ENCODE measurements around the gene CDX1. TPM values are rescaled to one million over a fixed set of nuclear protein-coding genes. Genes with fewer than 3 reads are reported as not detected.

Gene CDX1
- total RNA-seq, 2 donors from 2014 or later, result not detected

- Histone ChIP-seq H3K27ac (ENCODE audit: low read depth, low read length) (no peak overlapping the region), H3K9me3 (ENCODE audit: control insufficient read depth, low read length) (no peaks in the 10 kb centered on the region), H3K4me1 (ENCODE audit: control insufficient read depth, insufficient read depth, low read length) (peaks cover 3% of the 10 kb centered on the region), H3K36me3 (ENCODE audit: control insufficient read depth, insufficient read depth, low read length) (no peaks in the 10 kb centered on the region), H3K4me3 (ENCODE audit: low read length) (no peak overlapping the region), H3K27me3 (ENCODE audit: control insufficient read depth, insufficient read depth, low read length, poor library complexity, severe bottlenecking) (peaks cover 30% of the 10 kb centered on the region), H3K9ac (ENCODE audit: extremely low read depth, low read length, poor library complexity, severe bottlenecking) (no peak overlapping the region)
- Mint-ChIP-seq H3K4me1 (peaks cover 42% of the 10 kb centered on the region), H3K27me3 (ENCODE audit: insufficient read depth) (peaks cover 70% of the 10 kb centered on the region), H3K27ac (no peak overlapping the region), H3K36me3 (ENCODE audit: low read depth) (no peaks in the 10 kb centered on the region), H3K4me3 (no peak overlapping the region), H3K9me3 (no peaks in the 10 kb centered on the region)
- DNase-seq, result no peak
- 75 to 77% methylated on average over 2 to 4 of the region's 4 CpGs for WGBS, 2 experiments (ENCODE audit: insufficient coverage in 1 of 2, insufficient read length in 1 of 2)
- no peak for TF ChIP-seq CTCF (conservative IDR thresholded peaks at IDR 0.05)
Measured at GRCh38 chr5:150131461-150131860, 35.1 kb upstream of the CDX1 start.

- Mint-ChIP-seq H3K9me3 (no peaks in the 10 kb centered on the region), H3K36me3 (ENCODE audit: low read depth) (no peaks in the 10 kb centered on the region), H3K27ac (no peak overlapping the region), H3K27me3 (ENCODE audit: insufficient read depth) (peaks cover 72% of the 10 kb centered on the region), H3K4me3 (no peak overlapping the region), H3K4me1 (peaks cover 49% of the 10 kb centered on the region)
- no peaks in the 10 kb centered on the region for H3K9me3 ChIP-seq (ENCODE audit: control insufficient read depth, low read length)
- TF ChIP-seq CTCF (conservative IDR thresholded peaks at IDR 0.05), result no peak
- H3K4me3 ChIP-seq (ENCODE audit: low read length), result no peak overlapping the region
- peaks cover 30% of the 10 kb centered on the region for H3K27me3 ChIP-seq (ENCODE audit: control insufficient read depth, insufficient read depth, low read length, poor library complexity, severe bottlenecking)
- H3K36me3 ChIP-seq (ENCODE audit: control insufficient read depth, insufficient read depth, low read length), result no peaks in the 10 kb centered on the region
- H3K27ac ChIP-seq (ENCODE audit: low read depth, low read length), result no peak overlapping the region
- peaks cover 10% of the 10 kb centered on the region for H3K4me1 ChIP-seq (ENCODE audit: control insufficient read depth, insufficient read depth, low read length)
- H3K9ac ChIP-seq (ENCODE audit: extremely low read depth, low read length, poor library complexity, severe bottlenecking), result no peak overlapping the region
- no peak for DNase-seq
- 89 to 100% methylated on average over 5 to 12 of the region's 12 CpGs for WGBS, 2 experiments (ENCODE audit: insufficient coverage in 1 of 2, insufficient read length in 1 of 2)
Measured at GRCh38 chr5:150131978-150132694, 34.4 kb upstream of the CDX1 start.

- no peak for DNase-seq
- Histone ChIP-seq H3K9ac (ENCODE audit: extremely low read depth, low read length, poor library complexity, severe bottlenecking) (no peak overlapping the region), H3K9me3 (ENCODE audit: control insufficient read depth, low read length) (no peaks in the 10 kb centered on the region), H3K4me1 (ENCODE audit: control insufficient read depth, insufficient read depth, low read length) (peaks cover 15% of the 10 kb centered on the region), H3K4me3 (ENCODE audit: low read length) (no peak overlapping the region), H3K27me3 (ENCODE audit: control insufficient read depth, insufficient read depth, low read length, poor library complexity, severe bottlenecking) (peaks cover 30% of the 10 kb centered on the region), H3K36me3 (ENCODE audit: control insufficient read depth, insufficient read depth, low read length) (no peaks in the 10 kb centered on the region), H3K27ac (ENCODE audit: low read depth, low read length) (no peak overlapping the region)
- Mint-ChIP-seq H3K36me3 (ENCODE audit: low read depth) (no peaks in the 10 kb centered on the region), H3K4me1 (peaks cover 55% of the 10 kb centered on the region), H3K27ac (no peak overlapping the region), H3K27me3 (ENCODE audit: insufficient read depth) (peaks cover 72% of the 10 kb centered on the region), H3K9me3 (no peaks in the 10 kb centered on the region), H3K4me3 (no peak overlapping the region)
- WGBS, 2 experiments (ENCODE audit: insufficient coverage in 1 of 2, insufficient read length in 1 of 2), result 94 to 96% methylated on average over 19 to 22 of the region's 22 CpGs
- no peak for TF ChIP-seq CTCF (conservative IDR thresholded peaks at IDR 0.05)
Measured at GRCh38 chr5:150132740-150133139, 33.8 kb upstream of the CDX1 start.
